OCI-LY7 (cell line): ENCODE measurements around the gene KBTBD12.

ENCODE experiments used
- EZH2phosphoT487 ChIP-seq: fragments of 200-600 bp; sonication (generic); IDR thresholded peaks from 2 replicates; pipeline ENCODE4 v1.6.1; 2018; ENCODE audit warnings: low read depth, borderline replicate concordance, mild to moderate bottlenecking, mixed run types, antibody characterized with exemption, low read length, moderate library complexity, mixed read lengths
- TF ChIP-seq, protein P1 (sequence below): fragments of 200-600 bp; sonication (generic); conservative IDR thresholded peaks from 2 replicates; pipeline ENCODE4 v1.5.1; 2014; ENCODE audit warnings: mild to moderate bottlenecking, antibody characterized with exemption, low read length, moderate library complexity, mixed read lengths

DNA sequence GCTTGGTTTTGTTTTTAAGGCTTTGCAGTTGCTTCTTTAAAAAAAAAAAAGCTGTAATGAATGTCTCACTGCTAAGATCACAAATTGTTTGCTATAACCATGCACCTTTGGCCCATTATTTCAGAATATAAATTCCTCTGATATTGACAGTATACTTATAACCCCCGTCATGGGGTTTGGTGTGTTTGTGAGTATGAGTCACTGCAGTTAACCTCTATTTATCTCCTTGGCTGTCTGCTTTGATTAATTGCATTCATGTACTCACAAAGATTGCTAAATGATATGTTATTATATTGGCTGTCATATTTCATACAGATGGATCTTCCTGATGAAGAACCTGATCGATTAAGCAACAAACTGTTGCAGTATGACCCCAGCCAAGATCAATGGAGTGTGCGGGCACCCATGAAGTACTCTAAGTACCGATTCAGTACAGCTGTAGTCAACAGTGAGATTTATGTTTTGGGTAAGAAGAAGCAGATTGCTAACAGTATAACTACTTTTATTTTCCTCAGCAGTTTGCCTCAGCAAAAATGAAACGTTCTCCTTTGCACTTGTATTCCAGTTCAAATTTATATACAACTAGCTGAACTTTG lies 14.9 kb downstream of the KBTBD12 start:
- TF ChIP-seq, protein P1, sequence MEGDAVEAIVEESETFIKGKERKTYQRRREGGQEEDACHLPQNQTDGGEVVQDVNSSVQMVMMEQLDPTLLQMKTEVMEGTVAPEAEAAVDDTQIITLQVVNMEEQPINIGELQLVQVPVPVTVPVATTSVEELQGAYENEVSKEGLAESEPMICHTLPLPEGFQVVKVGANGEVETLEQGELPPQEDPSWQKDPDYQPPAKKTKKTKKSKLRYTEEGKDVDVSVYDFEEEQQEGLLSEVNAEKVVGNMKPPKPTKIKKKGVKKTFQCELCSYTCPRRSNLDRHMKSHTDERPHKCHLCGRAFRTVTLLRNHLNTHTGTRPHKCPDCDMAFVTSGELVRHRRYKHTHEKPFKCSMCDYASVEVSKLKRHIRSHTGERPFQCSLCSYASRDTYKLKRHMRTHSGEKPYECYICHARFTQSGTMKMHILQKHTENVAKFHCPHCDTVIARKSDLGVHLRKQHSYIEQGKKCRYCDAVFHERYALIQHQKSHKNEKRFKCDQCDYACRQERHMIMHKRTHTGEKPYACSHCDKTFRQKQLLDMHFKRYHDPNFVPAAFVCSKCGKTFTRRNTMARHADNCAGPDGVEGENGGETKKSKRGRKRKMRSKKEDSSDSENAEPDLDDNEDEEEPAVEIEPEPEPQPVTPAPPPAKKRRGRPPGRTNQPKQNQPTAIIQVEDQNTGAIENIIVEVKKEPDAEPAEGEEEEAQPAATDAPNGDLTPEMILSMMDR: no peak
- TF ChIP-seq EZH2phosphoT487: no peak
